GM10847 (cell line): ENCODE measurements around the gene MED13.

Source experiments
- POLR2A ChIP-seq: IDR thresholded peaks from 2 replicates; pipeline ENCODE4 v1.6.1; 2011; ENCODE audit not compliant: insufficient read length; ENCODE audit errors: extremely low read depth

MED13 gene

DNA sequence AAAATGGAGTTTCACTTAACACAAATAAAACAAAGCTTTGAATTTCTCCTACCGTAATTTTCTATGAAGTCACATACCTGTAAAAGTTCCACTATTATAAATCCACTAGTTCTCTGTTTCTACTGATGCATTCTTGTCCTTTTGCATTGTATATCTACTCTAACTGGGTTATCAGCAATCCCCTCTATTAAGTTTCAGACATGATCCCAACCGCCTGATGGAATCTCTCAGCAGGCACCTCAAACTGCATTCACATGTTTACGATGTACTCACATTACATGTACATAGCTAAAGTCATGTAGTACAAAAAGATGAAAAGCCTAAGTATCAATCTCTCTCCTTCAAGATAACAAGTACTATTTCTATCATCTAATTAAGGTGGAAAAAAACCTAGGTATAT lies 64.9 kb downstream of the MED13 start:
- no peak for TF ChIP-seq POLR2A

DNA sequence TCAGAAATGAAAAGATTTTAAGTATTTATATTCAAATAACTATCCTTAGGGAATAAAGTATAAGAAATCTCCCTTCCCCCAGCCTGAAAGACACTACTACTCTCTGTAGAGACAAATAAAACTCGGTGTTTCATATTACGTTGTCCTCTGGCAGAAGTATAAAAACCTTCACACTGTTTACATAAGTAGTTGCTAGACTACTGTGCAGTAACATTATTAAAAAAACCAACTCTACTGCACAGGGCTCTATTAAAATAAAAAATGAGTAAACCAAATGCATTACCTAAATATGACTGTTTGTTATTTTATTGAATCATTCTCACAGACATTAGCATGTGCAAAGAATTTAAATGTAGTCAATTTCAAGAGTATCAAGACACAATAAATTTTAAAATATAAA lies 67.4 kb downstream of the MED13 start:
- no peak for TF ChIP-seq POLR2A

DNA sequence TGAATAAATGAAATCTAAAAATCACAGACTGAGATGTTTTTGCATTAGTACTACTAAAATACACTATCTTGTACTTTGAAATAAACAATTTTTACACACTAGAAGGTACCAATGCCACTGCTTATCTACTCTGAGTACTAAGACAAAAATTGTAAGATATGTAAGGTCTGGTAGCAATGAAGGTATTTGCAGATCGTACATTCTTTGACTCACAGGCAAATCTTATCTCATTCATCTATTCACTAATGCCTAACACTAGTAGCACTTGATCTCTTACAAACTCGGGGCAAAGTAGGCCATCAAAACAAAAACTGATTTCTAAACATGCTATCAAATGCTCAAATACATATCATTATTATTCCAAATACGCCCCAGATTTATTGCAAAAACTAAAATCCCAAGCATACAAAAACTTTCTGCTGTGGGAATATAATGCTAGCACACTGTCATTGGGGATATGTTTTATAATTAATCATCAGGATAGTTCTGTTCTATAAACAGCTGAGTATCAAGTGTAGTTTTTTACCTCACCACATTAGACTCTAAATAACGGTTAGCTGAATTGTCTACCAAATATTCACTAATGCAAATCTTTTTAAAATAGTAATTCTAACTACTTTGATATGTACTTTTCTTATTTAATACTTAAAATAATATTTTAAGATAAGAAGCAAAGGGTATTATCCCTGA lies 68.0 kb downstream of the MED13 start:
- TF ChIP-seq POLR2A = no peak

DNA sequence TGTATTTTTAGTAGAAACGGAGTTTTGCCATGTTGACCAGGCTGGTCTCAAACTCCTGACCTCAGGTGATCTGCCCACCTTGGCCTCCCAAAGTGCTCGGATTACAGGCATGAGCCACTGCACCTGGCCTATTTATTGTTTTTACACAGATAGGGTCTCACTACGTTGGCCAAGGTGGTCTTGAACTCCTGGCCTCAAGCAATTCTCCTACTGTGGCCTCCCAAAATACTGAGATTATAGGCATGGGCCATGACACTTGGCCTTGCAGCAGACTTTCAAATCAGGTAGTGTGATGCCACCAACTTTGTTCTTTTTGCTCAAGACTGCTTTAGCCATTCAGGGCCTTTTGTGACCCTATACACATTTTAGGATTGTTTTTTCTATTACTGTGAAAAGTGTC lies 75.6 kb downstream of the MED13 start:
- TF ChIP-seq POLR2A = no peak

DNA sequence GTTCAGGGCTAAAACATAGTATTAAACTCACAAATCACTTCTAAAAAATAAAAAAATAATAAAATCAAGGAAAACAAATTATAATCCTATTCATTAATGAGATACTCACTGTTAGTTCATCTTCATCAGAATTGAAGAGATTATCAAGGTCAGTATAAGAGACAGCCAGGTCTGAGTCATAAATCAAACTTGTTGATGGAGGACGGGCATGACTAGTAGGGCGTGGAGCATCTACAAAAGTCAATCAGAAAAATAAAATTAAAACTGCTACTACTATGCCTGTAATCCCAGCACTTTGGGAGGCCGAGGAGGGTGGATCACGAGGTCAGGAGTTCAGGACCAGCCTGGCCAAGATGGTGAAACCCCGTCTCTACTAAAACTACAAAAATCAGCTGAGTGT lies 78.2 kb downstream of the MED13 start:
- TF ChIP-seq POLR2A = no peak

DNA sequence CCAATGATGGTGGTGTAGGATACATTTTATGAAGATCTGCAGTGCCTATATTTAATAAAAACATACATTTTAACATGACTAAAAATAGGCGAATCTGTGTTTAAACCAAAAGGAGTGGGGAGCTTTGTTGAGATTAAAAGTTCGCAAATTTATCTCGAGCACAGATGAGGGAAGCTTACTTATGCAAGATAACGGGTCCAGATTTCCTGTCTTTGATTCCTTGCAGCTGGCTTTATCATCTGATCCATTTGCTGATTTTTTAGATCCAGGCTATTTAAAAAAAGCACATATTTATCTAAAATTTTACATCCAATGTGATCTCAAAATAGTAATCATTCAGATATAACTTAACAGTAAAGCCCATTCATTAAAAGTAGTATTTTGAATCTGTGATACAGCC lies 80.3 kb downstream of the MED13 start:
- no peak for TF ChIP-seq POLR2A

DNA sequence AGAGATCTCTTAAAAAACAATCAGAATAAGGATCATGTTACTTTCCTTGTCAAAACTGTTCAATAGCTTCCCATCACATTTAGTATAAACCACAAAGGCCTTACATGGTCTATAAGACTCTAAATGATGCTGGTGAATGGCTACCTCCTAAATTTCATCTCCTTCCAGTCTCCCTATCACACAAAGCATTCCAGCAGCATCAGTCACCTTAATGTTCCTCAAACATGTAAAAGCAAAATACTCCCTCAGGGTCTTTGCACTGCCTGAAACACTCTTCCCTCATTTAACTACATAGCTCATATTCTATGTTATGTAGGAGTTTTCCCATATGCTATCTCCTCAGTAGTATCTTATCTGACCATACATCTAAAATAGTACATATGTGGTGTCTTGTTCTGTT lies 83.8 kb downstream of the MED13 start:
- no peak for TF ChIP-seq POLR2A

DNA sequence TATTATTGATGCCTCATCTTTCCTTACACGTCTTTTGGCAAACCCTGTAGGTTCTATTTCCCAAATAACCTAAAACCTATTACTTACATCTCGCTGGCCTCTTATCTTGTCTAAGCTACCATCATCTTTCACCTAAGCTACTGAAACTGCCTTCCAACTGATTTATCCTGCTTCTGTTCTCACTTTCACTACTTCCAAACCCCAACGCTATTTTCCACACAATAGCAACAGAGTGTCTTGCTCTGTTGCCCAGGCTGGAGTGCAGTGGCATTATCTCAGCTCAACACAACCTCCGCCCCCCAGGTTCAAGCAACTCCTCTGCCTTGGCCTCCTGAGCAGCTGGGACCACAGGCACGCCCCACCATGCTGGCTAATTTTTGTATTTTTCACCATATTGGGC lies 84.5 kb downstream of the MED13 start:
- no peak for TF ChIP-seq POLR2A

DNA sequence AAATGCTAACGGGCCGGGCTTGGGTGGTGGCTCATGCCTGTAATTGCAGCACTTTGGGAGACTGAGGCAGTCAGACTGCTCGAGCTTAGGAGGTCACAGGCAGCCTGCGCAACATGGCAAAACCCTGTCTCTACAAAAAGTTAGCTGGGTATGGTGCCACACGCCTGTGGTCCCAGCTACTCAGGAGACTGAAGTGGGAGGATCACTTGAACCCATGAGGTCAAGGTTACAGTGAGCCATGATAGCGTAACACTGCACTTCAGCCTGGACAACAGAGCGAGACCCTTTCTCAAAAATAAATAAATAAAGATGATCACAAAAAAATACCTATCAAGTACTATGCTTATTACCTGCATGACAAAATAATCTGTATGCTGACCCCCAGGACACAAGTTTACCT lies 91.0 kb downstream of the MED13 start:
- no peak for TF ChIP-seq POLR2A

DNA sequence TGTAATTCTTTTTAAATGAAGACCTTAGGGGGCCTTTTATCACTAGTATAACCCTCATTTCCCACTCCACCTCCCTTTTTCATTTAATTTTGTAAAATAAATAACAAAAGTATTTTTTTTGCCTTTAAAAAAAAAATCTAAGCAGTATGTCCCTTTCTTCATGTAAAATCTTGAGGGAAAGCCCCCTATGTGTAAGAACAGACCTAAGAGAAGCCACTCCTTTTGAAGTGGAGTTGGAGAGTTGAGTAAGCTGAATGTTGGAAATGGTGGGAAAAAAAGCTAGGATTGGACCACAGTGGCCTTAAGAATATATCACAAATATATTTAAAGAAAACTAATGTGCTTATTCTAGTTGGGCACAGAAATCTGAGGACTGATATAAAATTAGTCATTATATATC lies 92.8 kb downstream of the MED13 start:
- TF ChIP-seq POLR2A = no peak

DNA sequence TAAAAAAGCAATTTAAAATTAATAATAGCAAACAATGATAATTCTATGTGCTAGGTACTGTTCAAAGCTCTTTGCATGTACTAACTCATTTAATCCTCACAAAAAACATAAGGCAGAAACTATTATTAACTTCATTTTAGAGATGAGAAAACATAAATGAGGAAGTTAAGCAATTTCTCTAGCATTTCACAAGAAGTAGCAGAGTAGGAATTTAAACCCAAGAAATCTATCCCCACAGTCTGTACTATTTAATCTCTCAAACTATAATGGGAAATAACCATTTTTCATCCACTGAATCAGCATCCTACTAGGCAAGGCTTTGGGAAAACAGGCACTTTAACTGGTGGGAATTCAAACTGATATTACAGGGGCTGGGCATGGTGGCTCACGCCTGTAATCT lies 95.0 kb downstream of the MED13 start:
- TF ChIP-seq POLR2A = no peak

DNA sequence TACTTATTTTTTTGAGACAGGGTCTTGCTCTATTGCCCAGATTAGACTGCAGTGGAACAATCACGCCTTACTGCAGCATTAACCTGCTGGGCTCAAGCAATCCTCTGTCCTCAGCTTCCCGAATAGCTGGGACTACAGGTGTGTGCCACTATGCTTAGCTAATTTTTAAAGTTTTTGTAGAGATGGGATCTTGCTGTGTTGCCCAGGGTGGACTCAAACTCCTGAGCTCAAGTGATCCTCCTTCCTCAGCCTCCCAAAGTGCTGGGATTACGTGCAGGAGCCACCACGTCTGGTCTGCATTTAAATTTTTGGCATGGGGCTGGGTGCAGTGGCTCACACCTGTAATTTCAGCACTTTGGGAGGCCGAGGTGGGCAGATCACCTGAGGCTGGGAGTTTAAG lies 96.3 kb downstream of the MED13 start:
- TF ChIP-seq POLR2A = no peak

DNA sequence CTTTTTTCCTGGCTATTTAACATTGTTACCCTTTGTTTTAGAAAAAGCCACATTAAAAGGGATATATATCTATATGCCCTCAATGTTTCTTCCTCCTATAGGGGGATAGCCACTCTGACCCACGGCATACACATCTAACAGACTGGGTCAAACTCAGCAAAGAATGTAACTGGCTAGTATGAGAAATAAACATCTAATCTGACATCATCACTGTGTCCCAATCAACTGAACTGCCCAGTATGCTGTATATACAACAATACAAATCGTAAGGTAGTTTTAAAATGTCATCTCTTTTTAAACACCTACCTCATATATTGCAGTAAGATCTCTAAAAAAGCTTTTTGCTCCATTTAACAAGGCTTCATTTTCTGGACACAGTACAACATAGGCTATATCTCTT lies 97.3 kb downstream of the MED13 start:
- no peak for TF ChIP-seq POLR2A

DNA sequence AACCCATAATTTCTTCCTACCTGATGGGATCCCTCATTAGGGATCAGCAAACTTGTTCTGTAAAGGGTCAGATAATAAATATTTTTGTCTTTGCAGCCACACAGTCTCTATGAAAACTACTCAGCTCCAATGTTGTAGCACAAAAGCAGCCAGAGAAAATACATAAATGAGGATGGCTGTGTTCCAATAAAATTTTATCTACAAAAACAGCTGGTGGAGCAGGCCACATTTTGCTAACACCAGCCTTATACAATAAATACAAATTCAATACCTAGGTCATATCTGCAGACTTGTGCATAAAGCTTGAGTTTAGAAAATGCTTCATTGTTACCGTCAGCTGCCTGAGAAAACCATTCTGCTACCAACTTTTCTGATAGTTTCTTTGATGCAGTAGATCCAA lies 98.9 kb downstream of the MED13 start:
- no peak for TF ChIP-seq POLR2A

DNA sequence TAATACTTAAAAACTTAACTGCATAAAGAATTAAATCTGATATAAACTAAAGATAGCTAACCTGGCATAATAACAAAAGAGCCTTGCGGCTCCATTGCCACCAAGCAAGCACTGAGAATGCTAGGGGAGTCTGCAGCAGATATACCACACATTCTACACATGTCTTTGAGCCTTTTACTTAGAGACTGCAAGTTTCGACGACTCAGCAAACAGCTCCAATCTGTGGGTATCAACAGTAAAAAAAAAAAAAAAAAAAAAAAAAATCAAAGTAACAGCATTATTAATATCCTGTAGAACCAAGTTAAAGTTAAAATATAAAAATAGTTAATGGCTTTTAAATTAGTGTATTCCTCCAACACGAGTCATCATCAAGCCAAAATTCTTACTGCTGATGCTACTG lies 109.5 kb downstream of the MED13 start:
- TF ChIP-seq POLR2A = no peak

DNA sequence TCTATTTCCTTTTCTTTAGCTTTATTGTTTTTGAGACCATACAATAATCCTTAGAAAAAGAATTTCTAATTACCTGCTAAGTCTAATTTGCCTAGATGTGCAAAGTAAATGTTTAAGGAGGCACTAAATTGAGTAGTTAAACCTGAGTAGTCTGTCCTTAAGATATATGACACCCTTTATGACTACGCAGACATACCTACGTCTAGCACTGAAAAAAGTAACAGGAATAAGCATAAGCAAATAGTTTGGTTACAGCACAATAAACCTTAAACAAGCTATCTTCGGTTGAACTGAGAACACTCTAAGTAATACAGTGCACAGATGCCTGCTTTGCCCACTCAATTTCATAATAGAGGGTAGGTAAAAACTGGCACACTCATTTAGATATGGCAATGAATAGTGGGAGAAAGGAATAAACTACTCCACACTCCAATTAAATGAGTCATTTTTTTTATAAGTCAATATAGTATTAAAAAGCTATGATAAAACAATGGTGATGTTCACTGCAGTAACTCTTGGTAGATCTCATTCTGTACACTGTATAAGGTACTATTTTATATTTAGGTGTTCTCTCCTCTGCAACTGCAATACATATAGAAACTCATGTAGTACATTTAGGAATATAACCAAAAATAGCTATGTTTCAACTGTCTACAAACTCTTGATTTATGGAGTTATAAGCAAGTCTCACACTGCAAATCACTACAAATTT lies 117.6 kb downstream of the MED13 start:
- TF ChIP-seq POLR2A = no peak

DNA sequence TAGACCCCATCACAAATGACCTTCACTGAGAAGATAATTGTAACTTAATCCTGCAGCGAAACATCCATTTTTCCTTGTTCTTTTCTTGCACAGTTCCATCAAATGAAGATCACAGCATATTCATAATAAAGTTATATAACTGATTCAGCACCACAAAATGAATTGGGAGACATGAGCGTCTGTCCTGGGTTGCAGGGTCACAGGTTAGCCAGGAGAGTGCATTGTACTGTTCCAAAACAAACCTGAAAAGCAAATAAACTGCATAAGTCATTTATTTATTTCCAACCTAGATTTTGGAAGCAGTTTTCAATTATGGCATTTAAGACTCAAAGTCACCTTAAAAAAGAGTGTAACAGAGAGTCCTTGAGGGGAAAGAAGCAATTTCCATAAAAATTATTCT lies 118.7 kb downstream of the MED13 start:
- no peak for TF ChIP-seq POLR2A
